Non-pigmented ciliary epithelial cell (primary cell): ENCODE data around the gene EVX2.

Source experiments
- DNase-seq: peaks from one replicate; pipeline ENCODE4 v3.0.0-alpha.2; 2010; ENCODE audit warnings: low read depth

The EVX2 gene

GRCh38 chr2:176083796-176084261 lies at the start of gene EVX2:
EVX2 (minus strand) TSS chr2:176083962; CDS start chr2:176083776, 186 bp downstream.
- no peak for DNase-seq

GRCh38 chr2:176133389-176133788 lies 49.6 kb upstream of the EVX2 start:
- no peak for DNase-seq

- DNase-seq, result no peak
These were observed 48.7 kb upstream of the EVX2 start for GRCh38 chr2:176132205-176133171.

- no peak for DNase-seq
These were observed 48.0 kb upstream of the EVX2 start for GRCh38 chr2:176131848-176132158.

- DNase-seq, result no peak
These were observed 47.4 kb upstream of the EVX2 start for GRCh38 chr2:176130957-176131847.

GRCh38 chr2:176130147-176130956 lies 46.6 kb upstream of the EVX2 start:
- DNase-seq, result no peak

GRCh38 chr2:176129813-176130146 lies 46.0 kb upstream of the EVX2 start:
- no peak for DNase-seq

- no peak for DNase-seq
These were observed 45.4 kb upstream of the EVX2 start, which contains the start of gene HOXD8 for GRCh38 chr2:176128982-176129796. HOXD8 (plus strand) TSS chr2:176129705; CDS start chr2:176130367, 662 bp downstream.

GRCh38 chr2:176128172-176128981 lies 44.6 kb upstream of the EVX2 start:
- DNase-seq, result no peak

GRCh38 chr2:176127774-176128072 lies 44.0 kb upstream of the EVX2 start:
- no peak for DNase-seq

- peak; percentile 8 for DNase-seq
These were observed 43.4 kb upstream of the EVX2 start for GRCh38 chr2:176126929-176127773.

- DNase-seq, result no peak
These were observed 42.0 kb upstream of the EVX2 start for GRCh38 chr2:176125772-176126054.

GRCh38 chr2:176124947-176125771 lies 41.4 kb upstream of the EVX2 start:
- DNase-seq, result no peak

- DNase-seq, result no peak
These were observed 40.6 kb upstream of the EVX2 start for GRCh38 chr2:176124110-176124946.

GRCh38 chr2:176123411-176124109 lies 39.8 kb upstream of the EVX2 start:
- no peak for DNase-seq

GRCh38 chr2:176122683-176123410 lies 39.1 kb upstream of the EVX2 start, which contains the start of gene HOXD9:
HOXD9 (plus strand) TSS chr2:176122719; CDS start chr2:176122769, 50 bp downstream.
- DNase-seq, result no peak
